ENCODE measurements around the gene SND1.

Gene SND1

DNA sequence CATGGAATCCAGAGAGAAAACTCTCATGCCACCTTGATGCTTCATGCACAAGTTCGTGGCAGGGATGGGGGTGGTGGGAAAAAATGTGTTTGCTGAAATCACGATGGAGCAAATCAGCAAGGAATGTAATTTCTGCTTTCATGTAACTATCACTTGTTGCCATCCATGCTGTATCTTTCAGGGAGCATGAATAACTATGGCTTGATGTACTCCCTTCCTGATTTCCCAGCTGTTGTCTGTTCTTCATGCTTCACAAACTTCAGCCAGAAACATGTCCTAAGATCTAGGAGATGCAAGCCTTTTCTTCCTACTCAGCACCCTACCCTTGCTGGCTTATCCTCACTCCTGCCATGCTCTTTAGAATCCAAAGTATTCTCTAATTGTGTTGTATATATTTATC lies 315.3 kb downstream of the SND1 start:
- Histone ChIP-seq H3K27me3 (ENCODE audit: insufficient read depth, poor library complexity, severe bottlenecking) (no peaks in the 10 kb centered on the region), H3K27ac (ENCODE audit: poor library complexity, severe bottlenecking) (no peak overlapping the region), H3K36me3 (ENCODE audit: low read depth) (no peaks in the 10 kb centered on the region), H3K4me3 (ENCODE audit: severe bottlenecking) (no peak overlapping the region), H3K9me3 (ENCODE audit: severe bottlenecking) (no peaks in the 10 kb centered on the region), H3K4me1 (ENCODE audit: insufficient read depth, poor library complexity, severe bottlenecking) (no peaks in the 10 kb centered on the region)
- DNase-seq (ENCODE audit: low spot score) (no peak), ATAC-seq (ENCODE audit: low read depth) (no peak)
- TF ChIP-seq CTCF (IDR thresholded peaks at IDR 0.05; ENCODE audit: poor library complexity, severe bottlenecking): no peak

DNA sequence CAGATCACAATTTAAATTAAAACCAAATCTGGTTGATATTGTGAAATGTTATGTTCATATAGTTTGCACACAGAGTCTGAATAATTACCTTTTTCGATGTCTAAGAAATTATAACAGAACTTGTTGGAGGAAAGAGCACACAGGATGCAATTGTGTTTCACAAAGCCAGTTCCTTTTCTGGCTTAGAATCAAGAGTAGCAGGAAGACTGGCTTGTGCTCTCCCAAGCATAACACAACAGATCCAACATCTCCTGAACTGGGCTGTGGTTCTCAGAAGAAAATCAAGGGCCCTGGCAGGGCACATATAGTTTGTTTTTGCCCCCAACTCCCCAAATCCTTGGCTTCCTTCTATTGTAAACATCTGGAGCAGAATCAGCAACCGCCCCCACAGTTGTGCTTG lies 316.6 kb downstream of the SND1 start:
- ATAC-seq (ENCODE audit: low read depth) (no peak), DNase-seq (ENCODE audit: low spot score) (no peak)
- Histone ChIP-seq H3K27me3 (ENCODE audit: insufficient read depth, poor library complexity, severe bottlenecking) (no peaks in the 10 kb centered on the region), H3K4me1 (ENCODE audit: insufficient read depth, poor library complexity, severe bottlenecking) (no peaks in the 10 kb centered on the region), H3K4me3 (ENCODE audit: severe bottlenecking) (no peak overlapping the region), H3K9me3 (ENCODE audit: severe bottlenecking) (no peaks in the 10 kb centered on the region), H3K27ac (ENCODE audit: poor library complexity, severe bottlenecking) (no peak overlapping the region), H3K36me3 (ENCODE audit: low read depth) (no peaks in the 10 kb centered on the region)
- TF ChIP-seq CTCF (IDR thresholded peaks at IDR 0.05; ENCODE audit: poor library complexity, severe bottlenecking): no peak

DNA sequence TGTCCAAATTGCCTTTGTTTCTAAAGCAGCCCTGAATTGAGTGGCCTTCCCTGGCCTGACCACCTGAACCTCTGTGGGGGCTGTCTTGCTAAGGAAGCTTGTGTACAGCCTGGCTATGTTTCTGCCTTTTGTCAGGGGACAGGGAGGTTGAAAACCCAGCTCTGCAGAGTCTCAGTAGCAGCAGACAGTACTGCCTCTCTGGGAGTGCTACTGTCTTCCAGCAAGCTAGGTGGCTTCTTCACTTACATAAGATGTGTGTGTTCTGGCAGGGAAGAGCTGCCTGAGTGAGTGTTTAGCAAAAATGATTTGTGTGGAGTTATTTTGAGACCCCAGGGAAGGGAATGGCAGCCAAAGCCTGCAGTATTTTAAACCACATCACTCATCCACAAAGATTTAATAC lies 321.8 kb downstream of the SND1 start:
- Histone ChIP-seq H3K27ac (ENCODE audit: poor library complexity, severe bottlenecking) (no peak overlapping the region), H3K36me3 (ENCODE audit: low read depth) (peaks cover 24% of the 10 kb centered on the region), H3K4me1 (ENCODE audit: insufficient read depth, poor library complexity, severe bottlenecking) (no peaks in the 10 kb centered on the region), H3K27me3 (ENCODE audit: insufficient read depth, poor library complexity, severe bottlenecking) (no peaks in the 10 kb centered on the region), H3K9me3 (ENCODE audit: severe bottlenecking) (peaks cover 4% of the 10 kb centered on the region), H3K4me3 (ENCODE audit: severe bottlenecking) (no peak overlapping the region)
- no peak for TF ChIP-seq CTCF (IDR thresholded peaks at IDR 0.05; ENCODE audit: poor library complexity, severe bottlenecking)
- ATAC-seq (ENCODE audit: low read depth) (no peak), DNase-seq (ENCODE audit: low spot score) (no peak)

DNA sequence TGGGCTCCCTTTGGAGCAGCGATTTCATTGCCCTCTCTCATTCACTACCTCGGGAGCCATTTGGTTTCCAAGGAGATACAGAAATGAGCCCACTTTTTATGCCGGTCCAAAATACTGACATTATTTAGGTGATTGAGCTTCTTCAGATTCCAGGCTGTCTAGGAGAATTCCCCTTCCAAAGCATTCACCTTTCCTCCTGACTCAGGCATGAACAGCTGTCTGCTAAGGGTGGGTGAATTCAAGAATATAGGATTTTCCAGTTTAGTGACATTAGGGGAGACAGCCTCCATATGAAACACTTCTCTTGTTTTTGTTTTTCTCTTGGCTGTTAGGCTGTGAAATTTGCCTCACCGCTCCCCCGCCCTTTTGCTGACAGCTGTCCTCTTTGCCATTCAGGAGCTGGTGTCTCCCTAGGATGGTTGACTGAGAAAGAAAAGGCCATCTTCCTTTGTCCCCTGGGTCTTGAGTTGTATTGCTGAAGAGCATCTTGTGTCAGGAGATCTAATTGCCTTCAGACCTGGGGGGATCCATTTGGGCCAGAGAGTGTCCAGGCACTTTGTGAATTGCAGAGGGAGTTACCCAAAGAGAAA lies 322.5 kb downstream of the SND1 start:
- no peak overlapping the region for H3K4me3 ChIP-seq (ENCODE audit: severe bottlenecking)
- no peak overlapping the region for H3K27ac ChIP-seq (ENCODE audit: poor library complexity, severe bottlenecking)
- peaks cover 10% of the 10 kb centered on the region for H3K9me3 ChIP-seq (ENCODE audit: severe bottlenecking)
- H3K27me3 ChIP-seq (ENCODE audit: insufficient read depth, poor library complexity, severe bottlenecking): no peaks in the 10 kb centered on the region
- H3K36me3 ChIP-seq (ENCODE audit: low read depth): peaks cover 29% of the 10 kb centered on the region
- H3K4me1 ChIP-seq (ENCODE audit: insufficient read depth, poor library complexity, severe bottlenecking): no peaks in the 10 kb centered on the region
- DNase-seq (ENCODE audit: low spot score) (no peak), ATAC-seq (ENCODE audit: low read depth) (no peak)
- no peak for TF ChIP-seq CTCF (IDR thresholded peaks at IDR 0.05; ENCODE audit: poor library complexity, severe bottlenecking)

DNA sequence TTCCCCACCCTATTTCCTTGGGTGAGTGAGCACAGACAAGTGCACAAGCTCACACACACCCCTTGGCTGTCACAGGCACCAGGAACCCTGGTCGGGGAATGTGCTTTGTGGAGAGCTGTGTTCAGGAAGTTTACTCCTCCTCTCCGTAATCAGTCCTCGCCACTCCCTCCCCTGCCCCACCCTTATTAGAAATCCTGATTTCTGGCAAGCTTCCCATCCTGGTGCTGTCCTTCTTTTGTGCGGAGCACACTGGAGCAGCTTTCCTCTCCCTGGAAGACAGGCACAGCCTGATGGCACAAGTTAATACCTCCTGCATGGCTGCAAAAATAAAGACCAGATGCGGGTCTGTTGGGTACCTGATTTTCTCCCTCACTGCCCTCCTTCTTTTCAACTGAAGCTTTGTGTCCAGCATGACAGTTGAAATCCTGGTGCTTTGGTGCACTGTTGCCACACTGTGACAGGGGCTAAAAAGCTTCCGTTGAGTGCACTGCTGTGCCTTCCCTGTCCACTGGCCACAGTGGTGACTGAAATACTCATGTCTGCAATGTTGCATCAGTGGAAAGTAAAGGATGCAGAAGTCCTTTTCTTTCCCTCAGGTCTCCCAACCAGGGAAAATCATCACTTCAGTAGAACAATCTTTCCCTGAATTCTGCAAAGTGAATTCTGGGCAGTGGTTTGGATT lies 324.2 kb downstream of the SND1 start:
- H3K4me1 ChIP-seq (ENCODE audit: insufficient read depth, poor library complexity, severe bottlenecking): no peaks in the 10 kb centered on the region
- ATAC-seq (ENCODE audit: low read depth): no peak
- no peak for DNase-seq (ENCODE audit: low spot score)
- no peak overlapping the region for H3K4me3 ChIP-seq (ENCODE audit: severe bottlenecking)
- peaks cover 29% of the 10 kb centered on the region for H3K36me3 ChIP-seq (ENCODE audit: low read depth)
- H3K27ac ChIP-seq (ENCODE audit: poor library complexity, severe bottlenecking): no peak overlapping the region
- TF ChIP-seq CTCF (IDR thresholded peaks at IDR 0.05; ENCODE audit: poor library complexity, severe bottlenecking): no peak
- H3K27me3 ChIP-seq (ENCODE audit: insufficient read depth, poor library complexity, severe bottlenecking): no peaks in the 10 kb centered on the region
- peaks cover 10% of the 10 kb centered on the region for H3K9me3 ChIP-seq (ENCODE audit: severe bottlenecking)
